ENCODE results near the gene ARX.

The ARX gene

GRCh38 chrX:25001808-25002660 is 13.7 kb downstream of the ARX start:
- DNase-seq (ENCODE audit: low spot score), result no peak

DNA sequence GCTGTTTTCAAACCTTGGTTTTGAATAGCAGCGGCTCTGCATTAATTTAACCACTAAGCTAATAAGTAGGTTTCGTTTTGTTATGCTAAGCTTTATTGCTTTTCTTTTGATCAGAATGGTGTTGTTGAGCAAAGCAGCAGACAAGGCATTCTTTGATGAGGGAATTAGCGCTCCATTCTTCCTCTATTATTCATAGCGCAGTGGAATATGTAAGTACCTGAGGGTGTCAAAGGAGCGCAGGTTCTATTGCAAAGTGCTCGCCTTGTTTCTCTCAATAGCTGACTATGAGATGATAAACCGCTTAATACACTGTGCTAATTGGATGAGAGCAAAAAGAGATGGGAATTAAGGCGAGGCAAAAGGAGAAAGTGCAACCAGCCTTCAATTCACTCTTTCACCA is 16.3 kb downstream of the ARX start:
- DNase-seq (ENCODE audit: low spot score), result no peak

DNA sequence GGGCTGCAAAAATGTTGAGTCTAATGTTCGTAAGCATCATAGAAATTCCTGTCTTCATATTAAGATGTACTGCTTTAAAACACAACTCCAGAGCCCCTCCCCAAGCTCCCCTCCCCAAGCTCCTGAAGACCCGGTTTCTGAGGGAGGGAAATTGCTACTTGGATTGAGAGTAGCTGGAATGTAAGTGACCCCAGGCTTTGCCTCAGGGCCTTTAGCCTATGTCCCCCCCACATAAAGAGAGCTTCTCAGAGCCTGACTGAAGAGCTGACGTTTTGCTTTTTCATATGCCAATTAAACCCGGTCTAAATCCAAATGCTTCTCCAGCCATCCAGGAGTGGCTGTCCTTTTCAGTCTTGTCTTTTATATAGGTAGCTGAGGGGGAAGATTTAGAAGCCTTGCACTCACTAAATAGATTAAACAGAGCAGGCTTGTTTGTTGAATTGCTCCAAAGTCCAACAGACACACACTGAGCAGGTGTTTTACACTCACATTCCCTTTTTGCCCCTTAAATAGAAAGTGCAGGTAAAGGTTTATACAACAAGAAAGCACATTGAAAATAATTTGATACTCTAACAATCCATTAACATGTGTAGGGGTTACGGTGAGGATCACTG is 19.6 kb downstream of the ARX start:
- DNase-seq (ENCODE audit: low spot score), result no peak

GRCh38 chrX:24993879-24994278 is 21.9 kb downstream of the ARX start:
- DNase-seq (ENCODE audit: low spot score), result no peak

- DNase-seq (ENCODE audit: low spot score), result no peak
These were observed 25.2 kb downstream of the ARX start for GRCh38 chrX:24990535-24990934.

GRCh38 chrX:24988314-24988713 is 27.5 kb downstream of the ARX start:
- DNase-seq (ENCODE audit: low spot score), result no peak

DNA sequence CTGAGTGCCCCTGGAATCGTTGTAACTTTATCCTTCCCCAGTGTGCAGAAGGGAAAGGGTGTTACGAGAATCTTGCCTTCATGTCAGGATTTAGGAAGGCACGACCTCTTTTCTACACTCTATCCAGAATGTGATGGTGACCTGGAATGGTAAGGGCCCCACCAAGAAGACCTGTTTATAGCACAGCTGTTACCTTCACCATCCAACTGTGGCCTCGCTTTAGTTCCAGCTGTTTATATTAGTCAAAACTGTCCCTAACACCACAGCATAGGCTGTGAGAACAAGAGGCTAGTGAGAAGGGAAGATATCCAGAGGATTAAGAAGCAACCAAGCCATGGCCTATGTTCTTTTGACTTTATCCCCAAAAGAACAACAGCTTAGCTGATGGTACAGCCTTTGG is 28.0 kb downstream of the ARX start:
- no peak for DNase-seq (ENCODE audit: low spot score)

DNA sequence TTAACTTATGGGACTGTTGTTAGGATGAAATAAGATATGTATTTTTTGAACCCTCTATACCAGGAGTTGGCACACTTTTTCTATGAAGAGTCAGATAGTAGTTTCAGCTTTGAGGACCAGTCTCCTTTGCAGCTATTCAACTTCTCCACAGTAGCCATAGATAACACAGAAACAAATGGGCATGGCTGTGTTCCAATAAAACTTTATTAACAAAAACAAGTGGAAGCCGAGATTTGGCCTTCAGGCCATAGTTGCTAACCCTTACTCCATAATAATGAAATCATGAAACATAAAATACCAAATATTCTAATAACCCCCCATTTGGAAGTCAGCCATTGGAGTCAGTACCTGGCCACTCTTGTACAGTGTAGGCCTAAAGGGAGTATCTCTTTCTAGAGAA is 30.6 kb downstream of the ARX start:
- no peak for DNase-seq (ENCODE audit: low spot score)

DNA sequence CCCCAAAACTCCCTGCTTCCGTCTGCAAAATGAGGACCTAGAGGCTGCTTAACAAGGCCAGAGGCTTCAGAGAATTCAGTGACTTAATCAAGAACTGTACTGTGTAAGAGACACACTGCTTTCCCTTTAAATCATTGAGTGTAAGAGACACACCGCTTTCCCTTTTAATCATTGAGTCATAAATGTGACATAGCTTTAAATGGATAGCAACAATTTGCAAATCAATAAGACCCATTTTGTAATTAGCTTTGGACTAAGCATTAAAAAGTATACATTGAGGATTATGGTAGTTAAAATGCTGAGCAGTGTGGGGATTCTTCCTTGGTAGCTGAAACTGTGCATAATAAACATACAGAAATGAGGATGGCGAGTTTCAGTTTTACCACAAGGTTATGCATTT is 31.8 kb downstream of the ARX start:
- DNase-seq (ENCODE audit: low spot score), result no peak

- no peak for DNase-seq (ENCODE audit: low spot score)
These were observed 33.3 kb downstream of the ARX start for GRCh38 chrX:24982306-24982965.

DNA sequence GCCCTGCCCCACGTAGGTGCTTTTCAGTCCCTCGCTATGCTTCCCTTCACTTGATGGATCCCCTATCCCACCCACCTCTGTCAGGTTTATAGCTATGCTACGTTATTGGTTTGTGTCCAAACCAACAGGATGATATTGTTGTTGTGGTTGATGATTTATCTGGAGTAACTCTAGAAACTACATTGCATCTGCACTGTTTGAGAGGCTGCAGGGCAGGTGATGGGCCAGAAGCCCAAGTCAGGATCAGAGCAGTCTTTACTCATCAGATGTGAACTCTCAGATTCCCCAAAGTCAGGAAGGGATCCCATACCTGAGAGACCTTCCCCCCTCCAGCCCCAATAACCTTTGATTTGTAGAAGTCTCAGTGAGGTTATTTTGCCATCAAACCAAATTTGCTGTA is 34.7 kb downstream of the ARX start:
- DNase-seq (ENCODE audit: low spot score), result no peak

GRCh38 chrX:24979081-24979480 is 36.7 kb downstream of the ARX start:
- DNase-seq (ENCODE audit: low spot score), result no peak

GRCh38 chrX:24969812-24970211 is 46.0 kb downstream of the ARX start:
- no peak for DNase-seq (ENCODE audit: low spot score)

DNA sequence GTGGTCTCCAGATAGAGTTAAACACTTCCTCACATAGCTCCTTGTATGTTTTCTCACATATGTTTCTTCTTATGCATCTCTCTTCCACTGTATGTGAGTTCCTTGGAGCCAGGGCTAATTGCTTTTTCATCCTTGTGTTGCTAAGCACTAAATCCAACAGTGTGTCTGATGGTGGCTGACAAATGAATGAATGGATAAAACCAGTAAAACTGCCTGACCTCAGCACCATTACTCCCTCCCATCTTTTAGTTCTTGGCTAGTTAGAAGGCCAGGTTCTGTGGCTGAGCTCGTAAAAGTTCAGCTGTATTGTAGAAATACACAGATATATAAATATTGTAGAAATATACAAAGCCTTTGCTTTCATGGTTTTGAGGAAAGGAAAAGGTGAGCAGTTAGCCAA is 50.4 kb downstream of the ARX start:
- DNase-seq (ENCODE audit: low spot score), result no peak

DNA sequence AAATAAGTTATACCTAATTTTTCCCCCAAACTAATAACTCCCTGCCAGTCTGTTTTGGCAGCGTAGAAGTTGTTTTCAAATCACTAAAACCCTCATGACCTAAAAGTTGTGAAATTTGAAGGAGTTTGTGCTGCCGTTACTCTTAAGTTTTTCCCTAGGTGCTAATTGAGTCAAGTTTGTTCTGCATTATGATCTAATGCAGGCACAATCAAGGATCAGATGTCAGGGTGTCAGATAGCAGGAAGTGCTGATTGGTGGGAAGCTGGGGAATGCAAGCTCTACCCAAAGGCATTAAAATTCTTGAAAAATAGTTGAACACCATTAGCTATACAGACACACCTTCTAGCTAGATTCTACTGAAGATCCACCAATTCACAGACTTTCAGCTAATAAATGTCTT is 51.9 kb downstream of the ARX start:
- DNase-seq (ENCODE audit: low spot score), result no peak

DNA sequence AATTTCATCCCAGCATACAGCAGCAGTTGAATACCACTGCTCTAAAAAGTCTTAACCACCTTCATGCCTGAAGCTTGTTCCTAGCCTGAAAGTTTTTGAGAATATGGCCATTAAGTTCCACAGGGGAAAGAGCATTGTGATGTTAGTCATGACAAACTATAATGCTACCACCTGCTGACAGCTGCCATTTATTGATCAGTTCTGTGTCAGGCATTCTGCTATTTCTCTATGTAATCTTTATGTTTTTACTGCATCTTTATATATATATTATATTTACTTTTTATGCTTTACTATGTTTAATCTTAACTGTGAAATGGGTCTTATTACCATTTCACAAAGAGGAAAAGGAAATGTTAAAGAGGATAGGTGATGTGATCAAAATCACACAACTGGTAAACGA is 54.0 kb downstream of the ARX start:
- no peak for DNase-seq (ENCODE audit: low spot score)

DNA sequence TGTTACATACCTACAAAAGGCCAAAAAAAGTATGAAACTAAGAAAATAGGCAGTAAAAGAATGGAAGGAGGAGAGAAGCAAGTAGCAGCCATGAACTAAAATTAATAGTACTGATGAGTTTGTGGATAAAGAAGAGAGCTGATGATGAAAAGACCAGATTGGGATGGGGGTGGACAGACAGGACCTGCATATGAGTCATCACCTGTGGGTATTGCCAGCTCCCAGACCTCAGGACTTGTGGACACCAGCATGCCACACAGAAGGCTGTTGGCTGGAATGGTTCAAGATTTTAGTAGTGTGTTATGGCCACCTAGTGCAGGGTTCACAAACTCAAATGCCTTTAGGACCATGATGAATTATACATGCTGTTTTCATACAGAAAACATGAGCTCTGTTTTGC is 58.9 kb downstream of the ARX start:
- DNase-seq (ENCODE audit: low spot score), result no peak

GRCh38 chrX:24955372-24955930 is 60.3 kb downstream of the ARX start:
- no peak for DNase-seq (ENCODE audit: low spot score)

- DNase-seq (ENCODE audit: low spot score), result no peak
These were observed 61.0 kb downstream of the ARX start for GRCh38 chrX:24954732-24955131.
